ENCODE results near the gene TUBA3E. TPM values are rescaled to one million over a fixed set of nuclear protein-coding genes. Genes with fewer than 3 reads are reported as not detected.
"Not testable (repeated sequence)": the region's sequence is repeated elsewhere in the genome, so short reads cannot be mapped to it uniquely, and the experiment has no call there.

TUBA3E gene
- total and polyA plus RNA-seq, 7 donors: 0.01 to 0.04 TPM; not detected in 5

DNA sequence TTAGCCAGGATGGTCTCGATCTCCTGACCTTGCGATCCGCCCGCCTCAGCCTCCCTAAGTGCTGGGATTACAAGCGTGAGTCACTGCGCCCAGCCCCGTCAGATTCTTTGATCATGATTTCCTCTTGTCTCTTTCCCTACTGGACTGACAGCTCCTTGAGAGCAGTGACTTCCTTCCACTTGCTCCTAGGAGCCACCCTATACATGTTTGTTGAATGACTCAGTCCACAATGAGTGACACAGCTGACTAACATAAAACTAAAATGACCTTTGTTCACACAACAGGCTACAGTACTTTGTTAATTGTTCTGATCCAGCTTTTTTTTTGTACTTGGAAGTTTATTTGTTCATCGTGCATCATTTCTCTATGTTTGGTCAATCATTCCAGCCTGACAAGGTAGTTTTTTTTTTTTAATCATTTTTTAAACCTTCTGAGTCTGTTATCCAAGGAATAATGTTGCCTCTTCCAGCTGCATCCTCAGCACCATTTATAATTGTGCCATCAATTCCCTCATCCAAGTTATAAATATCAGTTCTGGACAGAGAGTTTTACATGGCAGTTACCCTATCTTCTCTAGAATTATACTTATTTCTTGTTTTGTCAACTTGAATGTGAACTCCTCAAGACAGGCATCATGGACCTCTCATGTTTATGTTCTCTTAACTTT, 42.9 kb upstream of the TUBA3E start:
- ATAC-seq: no peak
- intact Hi-C loops (cut with DNase I): no loop called here
- H3K36me3 ChIP-seq (ENCODE audit: insufficient read depth in 1 of 2, low read depth in 1 of 2): no peaks in the 10 kb centered on the region
- H3K4me1 ChIP-seq: no peaks in the 10 kb centered on the region
- peaks cover 0 to 2% (median 0%) of the 10 kb centered on the region in 3 donors for H3K27me3 ChIP-seq (ENCODE audit: insufficient read depth in 3 of 3, low read length in 2 of 3)
- no peaks in the 10 kb centered on the region for H3K9me3 ChIP-seq
- no peak overlapping the region for H3K4me3 ChIP-seq
- DNase-seq: no peak
- WGBS, 3 donors: 77 to 80% (median 79%) methylated on average over 8 of the region's 8 CpGs
- TF ChIP-seq, protein P1, sequence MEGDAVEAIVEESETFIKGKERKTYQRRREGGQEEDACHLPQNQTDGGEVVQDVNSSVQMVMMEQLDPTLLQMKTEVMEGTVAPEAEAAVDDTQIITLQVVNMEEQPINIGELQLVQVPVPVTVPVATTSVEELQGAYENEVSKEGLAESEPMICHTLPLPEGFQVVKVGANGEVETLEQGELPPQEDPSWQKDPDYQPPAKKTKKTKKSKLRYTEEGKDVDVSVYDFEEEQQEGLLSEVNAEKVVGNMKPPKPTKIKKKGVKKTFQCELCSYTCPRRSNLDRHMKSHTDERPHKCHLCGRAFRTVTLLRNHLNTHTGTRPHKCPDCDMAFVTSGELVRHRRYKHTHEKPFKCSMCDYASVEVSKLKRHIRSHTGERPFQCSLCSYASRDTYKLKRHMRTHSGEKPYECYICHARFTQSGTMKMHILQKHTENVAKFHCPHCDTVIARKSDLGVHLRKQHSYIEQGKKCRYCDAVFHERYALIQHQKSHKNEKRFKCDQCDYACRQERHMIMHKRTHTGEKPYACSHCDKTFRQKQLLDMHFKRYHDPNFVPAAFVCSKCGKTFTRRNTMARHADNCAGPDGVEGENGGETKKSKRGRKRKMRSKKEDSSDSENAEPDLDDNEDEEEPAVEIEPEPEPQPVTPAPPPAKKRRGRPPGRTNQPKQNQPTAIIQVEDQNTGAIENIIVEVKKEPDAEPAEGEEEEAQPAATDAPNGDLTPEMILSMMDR (IDR thresholded peaks at IDR 0.05): no peak
- H3K27ac ChIP-seq: no peak overlapping the region

DNA sequence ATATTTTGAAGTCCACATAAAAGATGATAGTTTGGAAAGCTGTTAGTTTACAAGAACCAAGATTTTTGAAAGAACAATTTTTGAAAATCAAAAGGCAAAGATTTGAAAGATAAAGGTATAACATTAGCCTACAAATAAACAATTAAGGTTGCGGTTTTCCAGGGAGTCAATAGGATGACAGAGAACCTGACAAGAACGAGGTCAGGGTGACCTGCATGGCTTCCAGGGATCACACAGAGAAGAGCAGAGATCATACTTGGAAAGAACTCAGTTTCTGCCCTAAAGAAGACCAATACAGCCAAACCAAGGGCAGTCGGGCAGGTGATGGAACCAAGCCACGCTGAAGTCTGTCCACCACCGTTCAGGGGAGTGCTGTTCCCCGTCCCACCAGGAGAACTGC, 41.3 kb upstream of the TUBA3E start:
- H3K4me3 ChIP-seq; DNase-seq; ATAC-seq; H3K27me3 ChIP-seq (ENCODE audit: insufficient read depth in 3 of 3, low read length in 2 of 3); H3K9me3 ChIP-seq; H3K4me1 ChIP-seq; H3K27ac ChIP-seq; H3K36me3 ChIP-seq (ENCODE audit: insufficient read depth in 1 of 2, low read depth in 1 of 2); intact Hi-C loops (cut with DNase I): not testable (repeated sequence)
- 46 to 72% (median 54%) methylated on average over 6 of the region's 6 CpGs for WGBS, 3 donors

DNA sequence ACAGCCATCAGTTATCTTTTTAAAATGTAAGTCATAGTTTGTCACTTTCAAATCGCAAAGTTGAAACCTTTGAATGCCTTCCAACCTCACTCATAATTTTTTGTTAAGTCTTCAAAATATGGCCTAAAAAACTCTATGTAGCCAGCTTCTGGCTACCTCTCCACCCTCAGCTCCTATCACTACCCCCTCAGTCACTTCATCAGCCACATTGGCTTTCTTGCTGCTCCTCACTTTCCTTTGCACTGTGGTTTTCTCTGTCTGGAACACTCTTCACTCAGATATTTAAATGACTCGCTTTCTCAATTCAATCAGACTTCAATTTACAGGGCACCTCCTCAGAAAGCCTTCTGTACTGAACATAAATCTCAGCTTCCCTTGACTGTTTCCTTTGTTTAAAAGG, 34.8 kb upstream of the TUBA3E start:
- H3K4me3 ChIP-seq; ATAC-seq; H3K9me3 ChIP-seq; DNase-seq; H3K4me1 ChIP-seq; H3K27me3 ChIP-seq (ENCODE audit: insufficient read depth in 3 of 3, low read length in 2 of 3); intact Hi-C loops (cut with DNase I); H3K27ac ChIP-seq; H3K36me3 ChIP-seq (ENCODE audit: insufficient read depth in 1 of 2, low read depth in 1 of 2): not testable (repeated sequence)
- 82 to 91% (median 88%) methylated on average over 2 of the region's 2 CpGs for WGBS, 3 donors

DNA sequence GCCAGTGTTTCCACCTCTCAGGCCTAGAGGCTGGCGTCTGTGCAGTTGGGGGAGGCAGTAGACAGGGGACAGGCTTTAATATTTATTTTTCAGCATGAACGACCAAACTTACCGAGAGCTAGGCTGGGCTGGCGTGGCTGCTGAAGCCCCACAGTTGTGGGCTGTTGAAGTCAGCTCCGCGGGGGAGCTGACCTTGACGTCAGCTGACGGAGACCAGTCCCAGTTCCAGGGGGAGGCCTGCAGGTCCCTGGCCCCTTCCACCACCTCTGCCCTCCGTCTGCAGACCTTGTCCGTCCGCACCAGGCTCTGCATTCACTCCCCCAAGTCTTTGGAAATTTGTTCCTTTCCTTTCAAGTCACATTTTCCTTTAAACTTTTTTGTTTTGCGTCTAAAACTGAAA, 33.4 kb upstream of the TUBA3E start:
- WGBS, 3 donors: 82 to 86% (median 84%) methylated on average over 11 to 12 of the region's 12 CpGs
- Histone ChIP-seq H3K36me3 (ENCODE audit: insufficient read depth in 1 of 2, low read depth in 1 of 2) (no peaks in the 10 kb centered on the region), H3K27ac (no peak overlapping the region), H3K4me3 (no peak overlapping the region), H3K4me1 (no peaks in the 10 kb centered on the region), H3K9me3 (no peaks in the 10 kb centered on the region), H3K27me3 (ENCODE audit: insufficient read depth in 3 of 3, low read length in 2 of 3) (no peaks in the 10 kb centered on the region)
- no peak for ATAC-seq
- no peak for DNase-seq
- TF ChIP-seq, protein P1 (IDR thresholded peaks at IDR 0.05): no peak
- intact Hi-C loops (cut with DNase I): no loop called here

DNA sequence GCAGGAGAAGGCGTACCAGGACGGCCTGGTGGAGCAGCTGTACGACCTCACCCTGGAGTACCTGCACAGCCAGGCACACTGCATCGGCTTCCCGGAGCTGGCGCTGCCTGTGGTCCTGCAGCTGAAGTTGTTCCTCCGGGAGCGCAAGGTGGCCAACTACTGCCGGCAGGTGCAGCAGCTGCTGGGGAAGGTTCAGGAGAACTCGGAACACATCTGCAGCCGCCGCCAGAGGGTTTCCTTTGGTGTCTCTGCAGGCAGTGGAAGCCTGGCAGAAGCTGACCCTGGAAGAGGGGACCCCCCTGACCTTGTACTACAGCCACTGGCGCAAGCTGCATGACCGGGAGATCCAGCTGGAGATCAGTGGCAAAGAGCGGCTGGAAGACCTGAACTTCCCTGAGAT, 32.7 kb upstream of the TUBA3E start:
- H3K4me1 ChIP-seq; H3K27ac ChIP-seq; DNase-seq; H3K9me3 ChIP-seq; ATAC-seq; intact Hi-C loops (cut with DNase I); H3K27me3 ChIP-seq (ENCODE audit: insufficient read depth in 3 of 3, low read length in 2 of 3); H3K4me3 ChIP-seq; H3K36me3 ChIP-seq (ENCODE audit: insufficient read depth in 1 of 2, low read depth in 1 of 2): not testable (repeated sequence)
- WGBS, 3 donors: 87 to 95% (median 91%) methylated on average over 15 of the region's 15 CpGs

DNA sequence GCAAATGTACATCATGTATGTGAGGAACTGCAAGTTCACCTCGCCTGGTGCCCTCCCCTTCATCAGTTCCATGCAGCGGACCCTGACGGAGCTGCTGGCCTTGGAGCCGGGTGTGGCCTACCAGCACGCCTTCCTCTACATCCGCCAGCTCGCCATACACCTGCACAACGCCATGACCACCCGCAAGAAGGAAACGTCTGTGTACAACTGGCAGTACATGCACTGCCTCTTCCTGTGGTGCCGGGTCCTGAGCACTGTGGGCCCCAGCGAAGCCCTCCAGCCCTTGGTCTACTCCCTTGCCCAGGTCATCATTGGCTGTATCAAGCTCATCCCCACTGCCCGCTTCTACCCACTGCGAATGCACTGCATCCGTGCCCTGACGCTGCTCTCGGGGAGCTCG, 32.1 kb upstream of the TUBA3E start:
- H3K27ac ChIP-seq; DNase-seq; intact Hi-C loops (cut with DNase I); H3K4me3 ChIP-seq; H3K9me3 ChIP-seq; H3K27me3 ChIP-seq (ENCODE audit: insufficient read depth in 3 of 3, low read length in 2 of 3); H3K4me1 ChIP-seq; H3K36me3 ChIP-seq (ENCODE audit: insufficient read depth in 1 of 2, low read depth in 1 of 2); ATAC-seq: not testable (repeated sequence)
- 90 to 98% (median 95%) methylated on average over 16 to 18 of the region's 18 CpGs for WGBS, 3 donors

DNA sequence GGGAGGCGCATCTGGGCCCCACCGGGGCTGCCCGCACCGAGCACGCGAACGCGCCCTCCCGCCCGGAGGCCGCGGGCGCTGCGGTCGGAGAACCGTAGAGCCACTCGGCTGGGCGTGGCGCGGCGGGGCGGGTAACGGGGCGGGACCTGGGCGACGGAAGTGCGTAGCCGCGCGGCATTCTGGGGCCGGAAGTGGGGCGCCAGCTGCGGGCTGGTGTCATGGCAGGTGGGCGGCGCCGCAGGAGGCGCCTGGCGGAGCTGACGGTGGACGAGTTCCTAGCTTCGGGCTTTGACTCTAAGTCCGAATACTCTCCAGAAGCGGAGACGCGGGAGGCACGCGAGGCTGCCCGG, 30.9 kb upstream of the TUBA3E start:
- Histone ChIP-seq H3K27ac (peak overlapping the region; percentile 60), H3K4me3 (peak overlapping the region; percentile 60)
- H3K9me3 ChIP-seq; H3K27me3 ChIP-seq (ENCODE audit: insufficient read depth in 3 of 3, low read length in 2 of 3); intact Hi-C loops (cut with DNase I); H3K4me1 ChIP-seq; H3K36me3 ChIP-seq (ENCODE audit: insufficient read depth in 1 of 2, low read depth in 1 of 2): not testable (repeated sequence)
- 29 to 51% (median 45%) methylated on average over 36 to 48 of the region's 48 CpGs for WGBS, 3 donors
- ATAC-seq (peak; percentile 70 to 99 (median 97)), DNase-seq (peak in 1 of 2 donors; percentile 80)

DNA sequence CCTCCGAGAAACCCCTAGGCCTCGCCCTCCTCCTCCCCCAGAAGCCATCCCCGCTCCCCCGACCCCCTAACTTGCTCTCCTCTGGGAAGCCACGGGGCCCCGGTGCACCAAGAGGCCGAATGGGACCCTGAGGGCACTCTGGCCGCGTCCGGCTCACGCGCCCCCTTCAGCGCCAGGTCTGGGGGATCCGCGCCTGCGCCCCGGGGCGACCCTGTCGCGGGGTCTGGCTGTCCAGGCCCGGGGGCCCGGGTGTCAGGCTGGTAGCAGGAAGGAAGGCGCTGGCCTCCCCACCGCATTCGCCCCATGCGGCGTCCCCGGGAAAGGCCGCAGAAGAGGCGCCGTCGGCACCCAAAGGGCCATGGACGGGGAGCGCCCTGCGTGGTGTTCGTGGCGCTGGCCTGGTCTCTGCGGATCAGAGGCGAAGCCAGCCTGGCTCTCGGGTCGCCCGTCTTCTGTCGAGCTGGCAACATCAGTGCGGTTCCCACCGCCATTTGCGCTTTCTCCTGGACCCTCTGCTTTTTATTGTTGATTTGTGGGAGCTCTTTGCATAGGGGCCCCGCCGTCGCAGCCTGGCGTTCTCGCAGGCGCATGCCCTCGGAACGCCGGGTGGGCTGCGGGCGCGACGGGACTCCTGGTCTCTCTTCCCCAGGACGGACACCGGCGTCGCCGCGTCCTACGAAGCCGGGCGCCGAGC, 30.4 kb upstream of the TUBA3E start:
- H3K27ac ChIP-seq; H3K9me3 ChIP-seq; H3K4me1 ChIP-seq; ATAC-seq; H3K27me3 ChIP-seq (ENCODE audit: insufficient read depth in 3 of 3, low read length in 2 of 3); intact Hi-C loops (cut with DNase I); DNase-seq; H3K36me3 ChIP-seq (ENCODE audit: insufficient read depth in 1 of 2, low read depth in 1 of 2): not testable (repeated sequence)
- peak overlapping the region; percentile 60 for H3K4me3 ChIP-seq
- WGBS, 3 donors: 84 to 86% (median 86%) methylated on average over 56 to 69 of the region's 69 CpGs

DNA sequence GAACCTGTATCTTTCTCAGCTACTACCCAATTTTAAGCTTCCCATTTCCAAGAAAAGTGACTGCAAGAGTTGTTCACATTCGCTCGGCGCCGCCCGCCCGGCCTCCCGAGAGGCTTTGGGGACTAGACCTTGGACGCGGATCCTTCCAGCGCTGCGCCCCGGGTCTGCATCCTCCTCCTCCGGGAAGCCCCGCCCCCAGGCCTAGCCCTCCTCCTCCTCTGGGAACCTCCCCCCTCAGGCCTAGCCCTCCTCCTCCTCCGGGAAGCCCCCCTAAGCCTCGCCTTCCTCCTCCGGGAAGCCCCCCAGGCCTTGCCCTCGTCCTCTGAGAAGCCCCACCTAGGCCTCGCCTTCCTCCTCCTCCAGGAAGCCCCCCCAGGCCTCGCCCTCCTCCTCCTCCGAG, 29.8 kb upstream of the TUBA3E start:
- H3K9me3 ChIP-seq; H3K36me3 ChIP-seq (ENCODE audit: insufficient read depth in 1 of 2, low read depth in 1 of 2); DNase-seq; intact Hi-C loops (cut with DNase I); H3K27me3 ChIP-seq (ENCODE audit: insufficient read depth in 3 of 3, low read length in 2 of 3); H3K27ac ChIP-seq; ATAC-seq; H3K4me1 ChIP-seq; H3K4me3 ChIP-seq: not testable (repeated sequence)
- WGBS, 3 donors: 91 to 93% (median 92%) methylated on average over 19 to 21 of the region's 21 CpGs

DNA sequence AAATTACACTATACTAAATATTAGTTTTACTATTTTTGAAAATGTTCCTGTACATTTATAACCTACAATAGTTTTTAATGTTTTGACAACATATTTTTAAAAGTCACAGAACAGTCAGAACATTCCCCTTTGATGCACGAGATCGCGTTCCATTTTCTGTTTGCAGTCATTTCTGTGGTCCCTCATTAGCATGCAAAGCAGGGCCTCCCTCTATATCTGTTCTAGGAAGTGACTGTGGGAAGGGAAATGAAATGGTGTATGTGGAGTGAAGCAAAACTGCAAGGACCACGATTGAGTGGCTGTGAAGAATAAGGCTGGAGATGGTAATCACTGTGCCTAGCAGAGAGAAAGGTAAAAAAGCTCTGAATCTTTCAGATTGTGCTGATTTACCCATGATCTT, 24.3 kb upstream of the TUBA3E start:
- H3K4me3 ChIP-seq; H3K4me1 ChIP-seq; H3K9me3 ChIP-seq; H3K27me3 ChIP-seq (ENCODE audit: insufficient read depth in 3 of 3, low read length in 2 of 3); H3K36me3 ChIP-seq (ENCODE audit: insufficient read depth in 1 of 2, low read depth in 1 of 2); ATAC-seq; H3K27ac ChIP-seq; intact Hi-C loops (cut with DNase I); DNase-seq: not testable (repeated sequence)
- 21 to 50% (median 36%) methylated on average over 1 to 4 of the region's 4 CpGs for WGBS, 3 donors
